CD4-positive, alpha-beta T cell treated with Interleukin-15 for 1 hour (primary cell): ENCODE results near the gene TAF12.
"Not testable (repeated sequence)": the region's sequence is repeated elsewhere in the genome, so short reads cannot be mapped to it uniquely, and the experiment has no call there.

Source experiments
- DNase-seq: peaks from one replicate; pipeline ENCODE4 v3.0.0-alpha.2; 2020

Gene TAF12

DNA sequence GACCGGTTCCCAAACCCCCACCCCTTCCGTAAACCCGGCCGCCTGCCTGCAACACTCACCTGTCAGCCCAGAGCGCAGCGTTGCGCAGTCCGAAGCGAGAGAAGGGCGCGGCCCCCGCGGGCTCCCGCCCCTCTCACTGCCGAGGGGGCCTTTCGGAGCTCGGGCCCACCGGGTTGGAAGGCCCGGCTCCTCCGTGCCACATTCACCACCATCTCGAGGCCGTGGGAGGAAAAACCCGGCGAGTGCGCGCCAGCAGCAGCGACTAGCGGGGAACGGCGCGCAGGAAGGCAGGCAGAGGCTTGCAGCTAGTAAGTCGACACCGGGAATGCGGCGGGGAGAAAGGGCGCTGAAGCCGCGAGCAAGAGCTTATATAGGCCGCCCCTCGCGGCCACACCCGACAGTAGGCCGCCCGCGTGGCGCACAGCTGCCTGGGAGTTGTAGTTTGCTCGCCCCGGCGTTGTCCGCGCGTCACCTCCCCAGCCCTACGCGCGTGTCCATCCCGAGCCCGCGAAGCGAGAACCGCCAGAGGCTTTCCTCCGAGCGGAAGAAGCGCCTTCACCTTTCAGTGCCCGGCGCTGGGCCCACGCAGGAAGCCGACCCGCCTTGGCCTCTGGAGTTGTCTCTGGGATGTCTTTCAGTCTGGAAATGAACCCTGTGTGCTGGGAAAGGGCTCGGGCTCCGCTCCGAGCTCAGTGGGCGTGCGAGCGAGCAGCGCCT lies 61.2 kb downstream of the TAF12 start:
- peak; percentile 94 for DNase-seq

DNA sequence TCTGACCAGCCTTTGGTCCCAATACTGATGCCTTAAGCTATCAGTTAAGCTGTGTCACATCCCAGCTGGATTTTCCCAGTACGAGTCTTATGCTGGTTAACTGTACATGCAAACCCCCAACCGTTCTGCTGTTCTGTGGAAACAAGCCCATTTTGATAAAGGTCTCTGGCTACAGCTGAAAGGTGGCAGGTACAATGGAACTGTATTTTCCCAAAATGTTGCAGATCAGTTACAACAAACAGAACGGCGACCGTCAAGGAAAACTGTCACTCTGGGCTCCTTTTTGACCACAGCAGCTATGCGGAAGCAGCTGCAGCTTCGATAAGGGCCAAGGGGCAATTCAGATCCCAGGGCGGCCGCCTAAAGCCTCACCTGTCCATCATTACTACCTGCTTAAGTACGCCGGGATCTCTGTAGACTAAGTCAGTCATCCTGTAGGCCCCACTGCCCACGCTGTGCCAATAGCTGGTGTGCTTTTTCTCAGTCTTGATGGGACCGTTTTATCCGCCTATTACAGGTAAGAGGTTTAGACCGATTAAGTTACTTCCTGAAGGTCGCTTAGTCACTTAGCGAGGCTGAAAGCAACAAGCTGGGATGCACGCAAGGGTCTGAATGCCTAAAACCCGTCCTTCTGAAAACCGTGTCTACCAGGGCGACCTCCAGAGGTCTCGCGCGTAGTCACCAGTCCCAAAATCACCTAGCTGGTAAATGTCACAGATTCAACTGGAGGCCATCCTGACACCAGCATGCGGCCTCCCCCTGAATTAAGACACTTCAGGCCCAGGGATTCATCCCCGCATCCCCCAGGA lies 61.9 kb downstream of the TAF12 start:
- DNase-seq, result peak; percentile 57

DNA sequence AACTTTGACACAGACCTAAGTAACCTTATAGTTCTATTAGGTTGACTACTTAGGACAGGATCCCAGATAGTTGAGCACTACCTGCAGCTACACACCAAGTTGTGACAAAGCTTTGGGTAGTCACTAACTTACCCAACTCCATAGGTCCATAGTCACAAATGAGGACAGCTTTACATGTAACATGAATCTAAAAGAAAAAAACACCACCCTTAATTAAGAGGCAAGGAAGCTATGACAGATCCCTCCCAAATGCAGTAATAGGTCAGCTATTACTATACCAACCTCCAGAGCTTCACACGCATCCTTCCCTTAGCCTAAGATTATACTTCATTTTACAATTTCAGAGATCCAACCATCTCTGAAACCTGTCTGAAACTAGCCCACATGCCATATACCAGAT lies 63.5 kb downstream of the TAF12 start:
- no peak for DNase-seq

DNA sequence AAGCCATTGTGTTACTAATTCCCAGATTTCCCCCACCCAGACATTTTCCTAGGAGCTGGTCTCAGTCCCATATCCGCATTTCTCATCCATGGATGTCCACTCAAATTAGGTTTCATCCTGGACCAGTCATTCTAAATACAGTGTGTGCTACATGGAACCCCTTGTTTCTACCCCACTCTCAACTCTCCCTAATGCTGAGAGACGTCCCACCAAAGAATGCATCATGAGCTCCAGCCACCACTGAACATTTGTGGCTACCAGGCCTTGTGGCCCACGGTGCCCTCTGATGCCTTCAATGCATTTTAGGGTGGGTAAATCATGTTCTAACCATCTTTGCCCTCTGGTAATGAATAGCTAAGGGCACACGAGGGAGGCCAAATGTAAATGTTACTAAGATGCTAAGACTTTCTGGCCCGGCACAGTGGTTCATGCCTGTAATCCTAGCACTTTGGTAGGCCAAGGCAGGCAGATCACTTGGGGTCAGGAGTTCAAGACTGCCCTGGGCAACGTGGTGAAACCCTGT lies 64.1 kb downstream of the TAF12 start:
- no peak for DNase-seq

DNA sequence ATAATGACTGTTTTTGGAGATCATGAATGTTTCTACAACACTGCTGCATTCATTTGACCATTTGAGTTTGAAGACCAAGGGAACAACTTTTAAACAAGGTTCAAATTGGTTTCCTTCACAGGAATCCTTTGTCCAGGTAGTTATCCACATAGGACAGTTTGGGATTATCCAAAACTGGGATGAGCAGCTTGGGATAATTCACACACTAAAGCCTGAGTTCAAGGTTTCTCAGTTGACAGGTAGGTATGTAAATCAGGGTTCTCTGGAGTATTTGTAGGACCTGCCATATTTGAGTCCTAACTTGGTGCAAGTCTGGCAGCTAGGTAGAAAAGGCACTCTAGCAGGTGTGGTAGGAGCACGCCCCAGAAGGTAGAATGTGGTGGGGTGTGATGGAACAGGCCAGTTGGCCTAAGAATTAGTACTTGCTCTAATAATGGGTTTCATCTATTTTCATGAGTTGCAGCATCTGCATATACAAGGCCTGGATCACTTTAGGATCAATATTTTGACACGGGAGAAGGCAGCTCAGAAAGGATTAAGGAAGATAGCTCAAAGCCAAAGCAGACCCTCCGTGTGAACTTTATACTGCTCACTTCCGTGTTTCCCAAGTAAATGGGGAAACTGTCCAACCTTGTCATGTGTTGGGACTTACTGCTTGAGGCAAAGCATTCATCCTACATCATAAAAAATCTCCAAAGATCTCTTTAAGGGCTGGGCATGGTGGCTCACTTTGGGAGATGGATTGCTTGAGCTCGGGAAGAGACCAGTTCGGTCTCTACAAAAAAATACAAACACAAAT lies 64.9 kb downstream of the TAF12 start:
- no peak for DNase-seq

DNA sequence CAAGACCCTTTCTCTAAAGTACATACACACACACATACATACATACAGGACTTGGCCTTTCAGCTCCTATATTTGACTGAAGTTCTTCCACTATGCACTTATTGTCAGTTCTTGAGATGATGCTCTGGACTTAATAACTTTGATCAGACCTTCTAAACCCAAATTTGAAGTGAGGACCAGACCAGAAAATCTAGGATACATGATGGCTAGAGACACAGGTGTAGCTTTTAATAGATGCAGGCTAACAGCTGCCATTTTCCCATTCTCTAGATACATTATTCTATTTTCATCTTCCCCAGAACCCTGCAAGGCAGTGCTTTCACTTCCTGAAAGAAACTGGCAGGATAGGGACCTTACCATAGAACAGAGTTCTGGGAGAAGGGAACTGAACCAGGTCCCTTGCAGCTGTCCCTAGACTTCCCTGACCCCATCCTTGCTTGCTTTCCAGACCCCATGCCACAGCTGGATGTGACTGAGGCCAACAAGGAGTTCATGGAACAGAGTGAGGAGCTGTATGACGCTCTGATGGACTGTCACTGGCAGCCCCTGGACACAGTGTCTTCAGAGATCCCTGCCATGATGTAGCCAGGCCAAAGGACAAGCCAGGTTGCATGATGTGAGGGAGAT lies 65.7 kb downstream of the TAF12 start:
- DNase-seq, result no peak

DNA sequence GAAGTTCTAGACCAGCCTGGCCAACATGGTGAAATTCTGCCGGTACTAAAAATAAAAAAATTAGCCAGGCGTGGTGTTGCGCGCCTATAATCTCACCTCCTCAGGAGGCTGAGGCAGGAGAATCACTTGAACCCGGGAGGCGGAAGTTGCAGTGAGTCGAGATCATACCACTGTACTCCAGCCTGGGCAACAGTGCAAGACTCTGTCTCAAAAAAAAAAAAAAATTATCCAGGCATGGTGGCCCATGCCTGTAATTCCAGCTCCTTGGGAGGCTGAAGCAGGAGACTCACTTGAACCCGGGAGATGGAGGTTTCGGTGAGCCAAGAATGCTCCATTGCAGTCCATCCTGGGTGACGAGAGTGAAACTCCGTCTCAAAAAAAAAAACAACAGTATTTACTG lies 69.3 kb downstream of the TAF12 start:
- no peak for DNase-seq

DNA sequence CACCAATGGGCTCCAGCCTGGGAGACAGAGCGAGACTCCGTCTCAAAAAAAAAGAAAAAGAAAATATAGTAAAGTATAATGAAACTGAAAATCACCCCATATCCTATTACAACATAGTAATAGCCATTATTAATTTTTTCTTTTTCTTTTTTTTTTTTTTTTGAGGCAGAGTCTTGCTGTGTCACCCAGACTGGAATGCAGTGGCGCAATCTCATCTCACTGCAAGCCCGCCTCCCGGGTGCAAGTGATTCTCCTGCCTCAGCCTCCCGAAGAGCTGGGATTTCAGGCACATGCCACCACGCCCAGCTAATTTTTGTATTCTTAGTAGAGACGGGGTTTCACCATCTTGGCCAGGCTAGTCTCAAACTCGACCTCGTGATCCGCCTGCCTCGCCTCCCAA lies 70.0 kb downstream of the TAF12 start:
- not testable (repeated sequence) for DNase-seq

DNA sequence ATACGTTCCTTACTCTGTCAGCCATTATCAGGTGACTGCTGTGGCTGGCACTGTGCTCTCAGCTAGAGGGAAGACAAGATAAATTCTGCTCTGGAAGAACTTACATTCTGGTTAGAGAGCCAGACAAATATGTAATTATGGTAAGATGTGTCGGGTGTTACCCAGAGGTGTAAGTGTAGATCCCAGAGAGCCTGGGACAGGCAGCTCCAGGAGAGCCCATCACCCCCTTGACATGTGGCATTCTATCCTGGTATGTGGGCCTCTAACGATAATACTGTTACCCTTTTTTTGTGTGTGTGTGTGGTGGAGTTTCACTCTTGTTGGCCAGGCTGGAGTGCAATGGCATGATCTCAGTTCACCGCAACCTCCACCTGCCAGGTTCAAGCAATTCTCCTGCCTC lies 71.0 kb downstream of the TAF12 start:
- no peak for DNase-seq

DNA sequence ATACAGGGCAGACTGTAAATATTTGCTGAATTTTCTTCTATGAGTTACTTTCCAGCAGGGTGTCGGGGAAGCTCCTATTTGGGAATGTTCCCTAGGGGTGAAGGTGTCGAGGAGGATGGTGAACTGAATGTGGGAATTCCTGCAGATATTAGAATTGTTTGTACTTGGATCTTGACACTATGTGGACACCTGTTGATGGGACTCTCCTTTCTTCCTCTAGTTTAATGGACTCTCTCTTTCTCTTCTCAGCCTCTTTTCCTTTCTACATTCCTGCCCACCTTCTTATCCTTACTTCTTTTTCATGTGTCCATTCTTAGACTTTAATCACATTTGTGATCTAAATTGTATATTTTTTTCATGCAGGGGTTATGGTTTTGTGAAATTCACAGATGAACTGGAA lies 75.9 kb downstream of the TAF12 start:
- DNase-seq, result no peak

DNA sequence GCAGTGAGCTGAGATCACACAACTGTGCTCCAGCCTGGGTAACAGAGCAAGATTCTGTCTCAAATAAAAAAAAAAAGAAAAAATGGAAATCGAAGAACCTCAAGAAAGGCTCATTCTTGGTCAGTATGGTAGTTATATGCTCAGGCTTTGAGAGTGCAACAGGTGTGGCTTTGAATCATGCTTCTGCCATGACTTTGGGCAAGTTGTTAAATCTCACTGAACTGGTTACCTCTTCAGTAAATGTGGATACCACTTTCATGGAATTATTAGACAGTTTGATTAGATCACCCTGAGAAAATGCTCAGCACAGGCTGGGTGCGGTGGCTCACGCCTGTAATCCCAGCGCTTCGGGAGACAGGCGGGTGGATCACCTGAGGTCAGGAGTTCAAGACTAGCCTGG lies 77.1 kb downstream of the TAF12 start:
- DNase-seq, result no peak

DNA sequence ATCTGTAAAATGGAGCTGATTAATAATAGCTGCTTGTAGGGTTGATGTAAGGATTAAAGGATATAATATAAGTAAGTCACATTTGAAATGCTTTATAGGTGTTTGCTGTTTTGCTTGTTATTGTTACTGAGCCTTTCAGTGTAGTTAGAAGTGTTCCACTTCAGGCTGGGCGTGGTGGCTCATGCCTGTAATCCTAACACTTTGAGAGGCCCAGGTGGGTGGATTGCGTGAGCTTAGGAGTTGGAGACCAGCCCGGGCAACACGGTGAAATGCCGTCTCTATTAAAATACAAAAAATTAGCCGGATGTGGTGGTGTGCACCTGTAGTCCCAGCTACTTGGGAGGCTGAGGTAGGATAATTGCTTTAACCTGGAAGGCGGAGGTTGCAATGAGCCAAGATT lies 77.8 kb downstream of the TAF12 start:
- DNase-seq, result no peak

DNA sequence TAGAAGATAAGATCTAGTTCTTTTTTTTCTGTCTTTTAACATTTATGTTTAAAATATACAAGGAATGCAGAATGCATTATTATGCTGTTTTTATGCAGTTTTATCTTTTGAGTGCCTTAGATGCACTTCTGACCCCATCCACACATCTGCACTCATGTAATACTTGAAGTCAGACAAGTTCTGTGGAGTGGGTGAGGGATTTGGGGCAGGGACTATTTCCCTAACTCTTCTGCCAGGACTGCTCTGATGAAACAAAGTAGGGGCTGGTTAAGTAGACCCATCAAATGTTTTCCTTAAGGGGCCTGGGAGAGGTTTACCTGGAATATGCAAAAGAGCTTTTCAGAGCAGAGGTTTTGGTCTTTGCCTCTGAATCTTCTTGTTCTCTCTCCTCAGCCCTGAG lies 78.6 kb downstream of the TAF12 start:
- no peak for DNase-seq

DNA sequence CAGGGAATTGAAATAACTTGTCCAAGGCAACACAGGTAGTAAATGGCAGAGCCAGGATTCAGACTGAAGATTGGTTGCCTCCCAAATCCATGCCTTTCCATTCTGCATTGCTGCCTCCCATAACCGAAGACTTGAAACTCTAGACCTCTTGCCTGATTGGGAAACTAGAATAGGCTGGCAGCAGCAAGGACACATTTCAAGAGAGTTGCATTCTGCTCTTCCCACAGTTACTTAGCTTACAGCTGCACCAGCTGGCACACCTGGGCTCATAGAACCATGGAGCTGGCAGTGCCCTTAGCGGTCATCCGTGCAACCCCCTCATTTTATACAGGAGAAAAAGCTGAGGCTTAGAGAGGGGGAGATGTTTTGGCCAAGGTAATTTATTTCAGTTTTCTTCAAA lies 82.0 kb downstream of the TAF12 start:
- DNase-seq, result no peak
